Tibial nerve (tissue), 4 donors: ENCODE measurements around the gene CSNK1E. TPM values are rescaled to one million over a fixed set of nuclear protein-coding genes. Genes with fewer than 3 reads are reported as not detected.

ENCODE experiments used
- DNase-seq, 2 donors: peaks; one replicate each; pipeline ENCODE4 v3.0.0-alpha.2; 2019; ENCODE audit warnings: low spot score in 2 of 2
- H3K27ac ChIP-seq, 4 donors: fragments of 200-600 bp; sonication (generic) in 3 of 4; one replicate each; pipeline ENCODE4 v1.5.1; 2017 to 2019; ENCODE audit warnings: mild to moderate bottlenecking in 1 of 4
- H3K27me3 ChIP-seq, 2 donors: fragments of 200-600 bp; sonication (generic) in 1 of 2; one replicate each; pipeline versions ENCODE4 v1.5.1 to v1.6.0; 2017 to 2019
- H3K36me3 ChIP-seq, 3 donors: fragments of 200-600 bp; sonication (generic); one replicate each; pipeline ENCODE4 v1.5.1; 2018 to 2019
- H3K4me1 ChIP-seq, 4 donors: fragments of 200-600 bp; sonication (generic) in 3 of 4; one replicate each; pipeline ENCODE4 v1.5.1; 2017 to 2019
- H3K4me3 ChIP-seq, 4 donors: fragments of 200-600 bp; sonication (generic) in 3 of 4; one replicate each; pipeline ENCODE4 v1.5.1; 2017 to 2019; ENCODE audit warnings: mild to moderate bottlenecking in 1 of 4, moderate library complexity in 1 of 4
- H3K9me3 ChIP-seq, 4 donors: fragments of 200-600 bp; sonication (generic) in 3 of 4; one replicate each; pipeline ENCODE4 v1.5.1; 2017 to 2019
- CTCF ChIP-seq, 5 experiments: fragments of 200-600 bp in 3 of 5; fragments of 450-650 bp in 2 of 5; sonication (generic) in 3 of 5; IDR thresholded peaks; one replicate each; pipeline ENCODE4 v1.5.1; 2016 to 2019; ENCODE audit warnings: antibody characterized with exemption in 5 of 5, mild to moderate bottlenecking in 3 of 5, moderate library complexity in 2 of 5
- EP300 ChIP-seq, 2 donors: sonication (generic); formaldehyde crosslinking; IDR thresholded peaks; one replicate each; pipeline ENCODE4 v1.6.1; 2017; ENCODE audit warnings: antibody characterized with exemption in 2 of 2, mild to moderate bottlenecking in 1 of 2
- POLR2A ChIP-seq, 2 donors: fragments of 450-650 bp; IDR thresholded peaks; one replicate each; pipeline ENCODE4 v1.6.1; 2017; ENCODE audit warnings: antibody characterized with exemption in 2 of 2, mild to moderate bottlenecking in 2 of 2, moderate library complexity in 2 of 2
- WGBS, 2 donors: methylation state at CpG; one replicate each; pipeline ENCODE4 v1.1.5; 2018; 5-methylcytosine and 5-hydroxymethylcytosine counted together
- total RNA-seq, 4 donors: library from RNA; depleted of rRNA; stranded (reverse); fragments of >200 nt; gene quantifications; one replicate each; pipeline ENCODE4 v1.1.0, GENCODE V29; 2016

Gene CSNK1E
- total RNA-seq, 4 donors from 2014 or later = 122 to 235 (median 164) TPM

GRCh38 chr22:38348751-38349496, 31.7 kb upstream of the CSNK1E start:
- Histone ChIP-seq H3K36me3 (peaks cover 0 to 11% (median 0%) of the 10 kb centered on the region in 3 donors), H3K4me1 (peaks cover 0 to 8% (median 0%) of the 10 kb centered on the region in 4 donors), H3K4me3 (no peak overlapping the region), H3K27me3 (no peaks in the 10 kb centered on the region), H3K27ac (no peak overlapping the region), H3K9me3 (no peaks in the 10 kb centered on the region)
- WGBS, 2 donors = 77 to 82% methylated on average over 14 of the region's 14 CpGs
- peak in 1 of 2 donors; percentile 4 for DNase-seq
- no peak for TF ChIP-seq EP300 (IDR thresholded peaks at IDR 0.05)
- TF ChIP-seq CTCF (IDR thresholded peaks at IDR 0.05) = no peak
- no peak for TF ChIP-seq POLR2A (IDR thresholded peaks at IDR 0.05)

GRCh38 chr22:38347944-38348750, 30.9 kb upstream of the CSNK1E start:
- Histone ChIP-seq H3K9me3 (no peaks in the 10 kb centered on the region), H3K36me3 (peaks cover 0 to 11% (median 0%) of the 10 kb centered on the region in 3 donors), H3K4me1 (peaks cover 0 to 5% (median 0%) of the 10 kb centered on the region in 4 donors), H3K27ac (no peak overlapping the region), H3K4me3 (no peak overlapping the region), H3K27me3 (no peaks in the 10 kb centered on the region)
- 70 to 76% methylated on average over 14 of the region's 14 CpGs for WGBS, 2 donors
- TF ChIP-seq POLR2A (IDR thresholded peaks at IDR 0.05) (no peak), CTCF (IDR thresholded peaks at IDR 0.05) (no peak), EP300 (IDR thresholded peaks at IDR 0.05) (no peak)
- peak in 1 of 2 donors; percentile 11 for DNase-seq

GRCh38 chr22:38347181-38347943, 30.1 kb upstream of the CSNK1E start:
- 52 to 54% methylated on average over 14 of the region's 15 CpGs for WGBS, 2 donors
- DNase-seq = peak in 1 of 2 donors; percentile 10

GRCh38 chr22:38346506-38346905, 29.3 kb upstream of the CSNK1E start:
- Histone ChIP-seq H3K27me3 (no peaks in the 10 kb centered on the region), H3K36me3 (peaks cover 0 to 6% (median 0%) of the 10 kb centered on the region in 3 donors), H3K9me3 (peaks cover 0 to 4% (median 0%) of the 10 kb centered on the region in 4 donors), H3K4me1 (no peaks in the 10 kb centered on the region), H3K4me3 (no peak overlapping the region), H3K27ac (no peak overlapping the region)
- 62 to 68% methylated on average over 12 to 13 of the region's 14 CpGs for WGBS, 2 donors
- no peak for TF ChIP-seq EP300 (IDR thresholded peaks at IDR 0.05)
- TF ChIP-seq POLR2A (IDR thresholded peaks at IDR 0.05) = no peak
- TF ChIP-seq CTCF (IDR thresholded peaks at IDR 0.05) = no peak
- DNase-seq = no peak

More at GRCh38 chr22:38347181-38347943, 30.1 kb upstream of the CSNK1E start:
- TF ChIP-seq POLR2A (IDR thresholded peaks at IDR 0.05) (no peak), CTCF (IDR thresholded peaks at IDR 0.05) (no peak), EP300 (IDR thresholded peaks at IDR 0.05) (no peak)
- Histone ChIP-seq H3K9me3 (no peaks in the 10 kb centered on the region), H3K36me3 (peaks cover 0 to 11% (median 0%) of the 10 kb centered on the region in 3 donors), H3K4me1 (no peaks in the 10 kb centered on the region), H3K27ac (no peak overlapping the region), H3K27me3 (no peaks in the 10 kb centered on the region), H3K4me3 (no peak overlapping the region)
